ENCODE data around the gene PRORP.

DNA sequence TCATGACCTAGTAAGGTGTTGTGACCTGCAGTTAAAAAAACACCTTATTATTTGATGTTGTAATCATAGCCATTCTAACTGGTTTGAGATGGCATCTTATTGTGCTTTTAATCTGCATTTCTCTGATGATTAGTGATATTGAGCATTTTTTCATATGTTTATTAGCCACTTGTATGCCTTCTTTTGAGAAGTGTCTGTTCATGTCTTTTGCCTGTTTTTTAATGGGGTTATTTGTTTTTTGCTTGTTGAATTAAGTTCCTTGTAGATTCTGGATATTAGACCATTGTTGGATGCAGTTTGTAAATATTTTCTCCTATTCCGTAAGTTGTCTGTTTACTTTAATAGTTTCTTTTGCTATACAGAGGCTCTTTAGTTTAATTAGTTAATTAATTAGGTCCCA, 41.0 kb downstream of the PRORP start:
- TF ChIP-seq, protein P1, sequence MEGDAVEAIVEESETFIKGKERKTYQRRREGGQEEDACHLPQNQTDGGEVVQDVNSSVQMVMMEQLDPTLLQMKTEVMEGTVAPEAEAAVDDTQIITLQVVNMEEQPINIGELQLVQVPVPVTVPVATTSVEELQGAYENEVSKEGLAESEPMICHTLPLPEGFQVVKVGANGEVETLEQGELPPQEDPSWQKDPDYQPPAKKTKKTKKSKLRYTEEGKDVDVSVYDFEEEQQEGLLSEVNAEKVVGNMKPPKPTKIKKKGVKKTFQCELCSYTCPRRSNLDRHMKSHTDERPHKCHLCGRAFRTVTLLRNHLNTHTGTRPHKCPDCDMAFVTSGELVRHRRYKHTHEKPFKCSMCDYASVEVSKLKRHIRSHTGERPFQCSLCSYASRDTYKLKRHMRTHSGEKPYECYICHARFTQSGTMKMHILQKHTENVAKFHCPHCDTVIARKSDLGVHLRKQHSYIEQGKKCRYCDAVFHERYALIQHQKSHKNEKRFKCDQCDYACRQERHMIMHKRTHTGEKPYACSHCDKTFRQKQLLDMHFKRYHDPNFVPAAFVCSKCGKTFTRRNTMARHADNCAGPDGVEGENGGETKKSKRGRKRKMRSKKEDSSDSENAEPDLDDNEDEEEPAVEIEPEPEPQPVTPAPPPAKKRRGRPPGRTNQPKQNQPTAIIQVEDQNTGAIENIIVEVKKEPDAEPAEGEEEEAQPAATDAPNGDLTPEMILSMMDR (tag by site-specific recombination; IDR thresholded peaks at IDR 0.05) = no peak
- TF ChIP-seq, protein P2, sequence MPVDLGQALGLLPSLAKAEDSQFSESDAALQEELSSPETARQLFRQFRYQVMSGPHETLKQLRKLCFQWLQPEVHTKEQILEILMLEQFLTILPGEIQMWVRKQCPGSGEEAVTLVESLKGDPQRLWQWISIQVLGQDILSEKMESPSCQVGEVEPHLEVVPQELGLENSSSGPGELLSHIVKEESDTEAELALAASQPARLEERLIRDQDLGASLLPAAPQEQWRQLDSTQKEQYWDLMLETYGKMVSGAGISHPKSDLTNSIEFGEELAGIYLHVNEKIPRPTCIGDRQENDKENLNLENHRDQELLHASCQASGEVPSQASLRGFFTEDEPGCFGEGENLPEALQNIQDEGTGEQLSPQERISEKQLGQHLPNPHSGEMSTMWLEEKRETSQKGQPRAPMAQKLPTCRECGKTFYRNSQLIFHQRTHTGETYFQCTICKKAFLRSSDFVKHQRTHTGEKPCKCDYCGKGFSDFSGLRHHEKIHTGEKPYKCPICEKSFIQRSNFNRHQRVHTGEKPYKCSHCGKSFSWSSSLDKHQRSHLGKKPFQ (tag by site-specific recombination; IDR thresholded peaks at IDR 0.05) = no peak
- TF ChIP-seq, protein P3, sequence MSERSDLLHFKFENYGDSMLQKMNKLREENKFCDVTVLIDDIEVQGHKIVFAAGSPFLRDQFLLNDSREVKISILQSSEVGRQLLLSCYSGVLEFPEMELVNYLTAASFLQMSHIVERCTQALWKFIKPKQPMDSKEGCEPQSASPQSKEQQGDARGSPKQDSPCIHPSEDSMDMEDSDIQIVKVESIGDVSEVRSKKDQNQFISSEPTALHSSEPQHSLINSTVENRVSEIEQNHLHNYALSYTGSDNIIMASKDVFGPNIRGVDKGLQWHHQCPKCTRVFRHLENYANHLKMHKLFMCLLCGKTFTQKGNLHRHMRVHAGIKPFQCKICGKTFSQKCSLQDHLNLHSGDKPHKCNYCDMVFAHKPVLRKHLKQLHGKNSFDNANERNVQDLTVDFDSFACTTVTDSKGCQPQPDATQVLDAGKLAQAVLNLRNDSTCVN (tag by site-specific recombination; optimal IDR thresholded peaks at IDR 0.05) = no peak
- TF ChIP-seq ZNF23 (tag by site-specific recombination; IDR thresholded peaks at IDR 0.05; ENCODE audit: borderline replicate concordance) = no peak
- TF ChIP-seq KLF16 (tag by site-specific recombination; IDR thresholded peaks at IDR 0.05) = no peak
- TF ChIP-seq, protein P4, sequence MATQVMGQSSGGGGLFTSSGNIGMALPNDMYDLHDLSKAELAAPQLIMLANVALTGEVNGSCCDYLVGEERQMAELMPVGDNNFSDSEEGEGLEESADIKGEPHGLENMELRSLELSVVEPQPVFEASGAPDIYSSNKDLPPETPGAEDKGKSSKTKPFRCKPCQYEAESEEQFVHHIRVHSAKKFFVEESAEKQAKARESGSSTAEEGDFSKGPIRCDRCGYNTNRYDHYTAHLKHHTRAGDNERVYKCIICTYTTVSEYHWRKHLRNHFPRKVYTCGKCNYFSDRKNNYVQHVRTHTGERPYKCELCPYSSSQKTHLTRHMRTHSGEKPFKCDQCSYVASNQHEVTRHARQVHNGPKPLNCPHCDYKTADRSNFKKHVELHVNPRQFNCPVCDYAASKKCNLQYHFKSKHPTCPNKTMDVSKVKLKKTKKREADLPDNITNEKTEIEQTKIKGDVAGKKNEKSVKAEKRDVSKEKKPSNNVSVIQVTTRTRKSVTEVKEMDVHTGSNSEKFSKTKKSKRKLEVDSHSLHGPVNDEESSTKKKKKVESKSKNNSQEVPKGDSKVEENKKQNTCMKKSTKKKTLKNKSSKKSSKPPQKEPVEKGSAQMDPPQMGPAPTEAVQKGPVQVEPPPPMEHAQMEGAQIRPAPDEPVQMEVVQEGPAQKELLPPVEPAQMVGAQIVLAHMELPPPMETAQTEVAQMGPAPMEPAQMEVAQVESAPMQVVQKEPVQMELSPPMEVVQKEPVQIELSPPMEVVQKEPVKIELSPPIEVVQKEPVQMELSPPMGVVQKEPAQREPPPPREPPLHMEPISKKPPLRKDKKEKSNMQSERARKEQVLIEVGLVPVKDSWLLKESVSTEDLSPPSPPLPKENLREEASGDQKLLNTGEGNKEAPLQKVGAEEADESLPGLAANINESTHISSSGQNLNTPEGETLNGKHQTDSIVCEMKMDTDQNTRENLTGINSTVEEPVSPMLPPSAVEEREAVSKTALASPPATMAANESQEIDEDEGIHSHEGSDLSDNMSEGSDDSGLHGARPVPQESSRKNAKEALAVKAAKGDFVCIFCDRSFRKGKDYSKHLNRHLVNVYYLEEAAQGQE (tag by site-specific recombination; IDR thresholded peaks at IDR 0.05) = no peak
- no peak for TF ChIP-seq ZEB2 (tag by site-specific recombination; IDR thresholded peaks at IDR 0.05)
- no peak for TF ChIP-seq ZNF777 (tag by site-specific recombination; IDR thresholded peaks at IDR 0.05; ENCODE audit: borderline replicate concordance)
- no peak for TF ChIP-seq ZNF24 (tag by site-specific recombination; IDR thresholded peaks at IDR 0.05)
- TF ChIP-seq, protein P5, sequence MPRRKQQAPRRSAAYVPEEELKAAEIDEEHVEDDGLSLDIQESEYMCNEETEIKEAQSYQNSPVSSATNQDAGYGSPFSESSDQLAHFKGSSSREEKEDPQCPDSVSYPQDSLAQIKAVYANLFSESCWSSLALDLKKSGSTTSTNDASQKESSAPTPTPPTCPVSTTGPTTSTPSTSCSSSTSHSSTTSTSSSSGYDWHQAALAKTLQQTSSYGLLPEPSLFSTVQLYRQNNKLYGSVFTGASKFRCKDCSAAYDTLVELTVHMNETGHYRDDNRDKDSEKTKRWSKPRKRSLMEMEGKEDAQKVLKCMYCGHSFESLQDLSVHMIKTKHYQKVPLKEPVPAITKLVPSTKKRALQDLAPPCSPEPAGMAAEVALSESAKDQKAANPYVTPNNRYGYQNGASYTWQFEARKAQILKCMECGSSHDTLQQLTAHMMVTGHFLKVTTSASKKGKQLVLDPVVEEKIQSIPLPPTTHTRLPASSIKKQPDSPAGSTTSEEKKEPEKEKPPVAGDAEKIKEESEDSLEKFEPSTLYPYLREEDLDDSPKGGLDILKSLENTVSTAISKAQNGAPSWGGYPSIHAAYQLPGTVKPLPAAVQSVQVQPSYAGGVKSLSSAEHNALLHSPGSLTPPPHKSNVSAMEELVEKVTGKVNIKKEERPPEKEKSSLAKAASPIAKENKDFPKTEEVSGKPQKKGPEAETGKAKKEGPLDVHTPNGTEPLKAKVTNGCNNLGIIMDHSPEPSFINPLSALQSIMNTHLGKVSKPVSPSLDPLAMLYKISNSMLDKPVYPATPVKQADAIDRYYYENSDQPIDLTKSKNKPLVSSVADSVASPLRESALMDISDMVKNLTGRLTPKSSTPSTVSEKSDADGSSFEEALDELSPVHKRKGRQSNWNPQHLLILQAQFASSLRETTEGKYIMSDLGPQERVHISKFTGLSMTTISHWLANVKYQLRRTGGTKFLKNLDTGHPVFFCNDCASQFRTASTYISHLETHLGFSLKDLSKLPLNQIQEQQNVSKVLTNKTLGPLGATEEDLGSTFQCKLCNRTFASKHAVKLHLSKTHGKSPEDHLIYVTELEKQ (tag by site-specific recombination; IDR thresholded peaks at IDR 0.05; ENCODE audit: borderline replicate concordance) = no peak
- no peak for TF ChIP-seq ZNF585B (tag by site-specific recombination; IDR thresholded peaks at IDR 0.05)
- no peak for TF ChIP-seq ZNF114 (tag by site-specific recombination; IDR thresholded peaks at IDR 0.05)
